Body of pancreas (tissue), 4 donors: Measurements from ENCODE around the gene COL4A2. TPM values are rescaled to one million over a fixed set of nuclear protein-coding genes. Genes with fewer than 3 reads are reported as not detected.
"Not testable (repeated sequence)": the region's sequence is repeated elsewhere in the genome, so short reads cannot be mapped to it uniquely, and the experiment has no call there.

Source experiments
- ATAC-seq: fragments of 150-250 bp; one replicate; pipeline ENCODE4 v1.9.1; 2016
- DNase-seq, 4 donors: peaks; one replicate each; pipeline ENCODE4 v3.0.0-alpha.2; 2019
- H3K27ac ChIP-seq, 4 donors: fragments of 200-600 bp; sonication (generic); 1 replicate in 3 of 4; 2 replicates in 1 of 4; pipeline versions ENCODE4 v1.5.1 to v1.6.1; 2016 to 2019; ENCODE audit warnings: mild to moderate bottlenecking in 1 of 4, mixed read lengths in 1 of 4, moderate library complexity in 1 of 4
- H3K27me3 ChIP-seq, 2 donors: fragments of 200-600 bp; sonication (generic); one replicate each; pipeline ENCODE4 v1.6.0; 2016; ENCODE audit warnings: mild to moderate bottlenecking in 1 of 2
- H3K36me3 ChIP-seq, 2 donors: fragments of 200-600 bp; sonication (generic); replicated peaks in 1 of 2; 2 replicates each; pipeline ENCODE4 v1.5.1; 2016; ENCODE audit warnings: low read depth in 2 of 2; ENCODE audit not compliant: insufficient read depth in 1 of 2
- H3K4me1 ChIP-seq: fragments of 200-600 bp; sonication (generic); one replicate; pipeline ENCODE4 v1.6.0; 2016
- H3K4me3 ChIP-seq, 2 donors: fragments of 200-600 bp; sonication (generic); 1 replicate in 1 of 2; 2 replicates in 1 of 2; pipeline ENCODE4 v1.5.1; 2016 to 2019
- H3K9me3 ChIP-seq, 3 donors: fragments of 200-600 bp; sonication (generic); 1 replicate in 2 of 3; 2 replicates in 1 of 3; pipeline ENCODE4 v1.5.1; 2016
- CTCF ChIP-seq, 7 experiments: fragments of 450-650 bp in 4 of 7; fragments of 200-600 bp in 3 of 7; sonication (generic) in 3 of 7; IDR thresholded peaks; one replicate each; pipeline ENCODE4 v1.5.1; 2016 to 2019; ENCODE audit warnings: antibody characterized with exemption in 7 of 7
- POLR2A ChIP-seq, 3 donors: fragments of 450-650 bp; IDR thresholded peaks; one replicate each; pipeline ENCODE4 v1.6.1; 2016; ENCODE audit warnings: antibody characterized with exemption in 3 of 3, mild to moderate bottlenecking in 2 of 3
- WGBS, 2 donors: methylation state at CpG; one replicate each; pipeline ENCODE4 v1.1.5; 2017; 5-methylcytosine and 5-hydroxymethylcytosine counted together
- intact Hi-C: fragments of 100-400 bp; cut with DNase I; formaldehyde crosslinking; loops from one replicate; pipeline ENCODE4 v1.15.1; 2023
- total RNA-seq, 2 donors: library from RNA; depleted of rRNA; stranded (reverse); fragments of >200 nt; gene quantifications; one replicate each; pipeline ENCODE4 v1.1.0, GENCODE V29; 2016

Gene COL4A2
- total RNA-seq, 2 donors from 2014 or later: 69.3 to 230 TPM

GRCh38 chr13:110497003-110497402, 189.9 kb downstream of the COL4A2 start:
- WGBS, 2 donors: 93 to 100% methylated on average over 2 of the region's 2 CpGs
- no peaks in the 10 kb centered on the region for H3K9me3 ChIP-seq
- H3K4me3 ChIP-seq: no peak overlapping the region
- intact Hi-C loops: no loop called here
- H3K36me3 ChIP-seq: no peaks in the 10 kb centered on the region
- TF ChIP-seq CTCF (IDR thresholded peaks at IDR 0.05) (no peak), POLR2A (IDR thresholded peaks at IDR 0.05) (no peak)
- no peak overlapping the region for H3K27ac ChIP-seq
- H3K27me3 ChIP-seq: no peaks in the 10 kb centered on the region
- no peaks in the 10 kb centered on the region for H3K4me1 ChIP-seq
- DNase-seq (no peak), ATAC-seq (no peak)

- H3K4me1 ChIP-seq, H3K27ac ChIP-seq, ATAC-seq, H3K9me3 ChIP-seq, H3K27me3 ChIP-seq, H3K36me3 ChIP-seq, DNase-seq, H3K4me3 ChIP-seq, intact Hi-C loops: not testable (repeated sequence)
- WGBS, 2 donors: 69 to 95% methylated on average over 3 of the region's 3 CpGs
Observed at GRCh38 chr13:110497896-110498295, 190.8 kb downstream of the COL4A2 start.

- Histone ChIP-seq H3K27ac (no peak overlapping the region), H3K27me3 (no peaks in the 10 kb centered on the region), H3K4me3 (no peak overlapping the region), H3K36me3 (no peaks in the 10 kb centered on the region), H3K9me3 (no peaks in the 10 kb centered on the region), H3K4me1 (no peaks in the 10 kb centered on the region)
- intact Hi-C loops: no loop called here
- DNase-seq (no peak), ATAC-seq (no peak)
- TF ChIP-seq CTCF (IDR thresholded peaks at IDR 0.05) (no peak), POLR2A (IDR thresholded peaks at IDR 0.05) (no peak)
- 70 to 77% methylated on average over 5 of the region's 5 CpGs for WGBS, 2 donors
Observed at GRCh38 chr13:110498327-110498726, 191.2 kb downstream of the COL4A2 start.

- WGBS, 2 donors: 89 to 90% methylated on average over 10 of the region's 10 CpGs
- H3K27ac ChIP-seq: no peak overlapping the region
- no peaks in the 10 kb centered on the region for H3K9me3 ChIP-seq
- no peaks in the 10 kb centered on the region for H3K27me3 ChIP-seq
- DNase-seq (no peak), ATAC-seq (no peak)
- no peak for TF ChIP-seq POLR2A (IDR thresholded peaks at IDR 0.05)
- no peak for TF ChIP-seq CTCF (IDR thresholded peaks at IDR 0.05)
- H3K36me3 ChIP-seq: no peaks in the 10 kb centered on the region
- intact Hi-C loops: no loop called here
- H3K4me3 ChIP-seq: no peak overlapping the region
- no peaks in the 10 kb centered on the region for H3K4me1 ChIP-seq
Observed at GRCh38 chr13:110498765-110499164, 191.7 kb downstream of the COL4A2 start.

GRCh38 chr13:110499621-110500281, 192.7 kb downstream of the COL4A2 start:
- intact Hi-C loops: no loop called here
- DNase-seq: no peak
- WGBS, 2 donors: 90 to 93% methylated on average over 10 of the region's 10 CpGs
- no peak overlapping the region for H3K27ac ChIP-seq
- H3K36me3 ChIP-seq: no peaks in the 10 kb centered on the region
- no peaks in the 10 kb centered on the region for H3K9me3 ChIP-seq
- H3K4me1 ChIP-seq: no peaks in the 10 kb centered on the region
- H3K4me3 ChIP-seq: no peak overlapping the region
- no peak for TF ChIP-seq CTCF (IDR thresholded peaks at IDR 0.05)
- no peaks in the 10 kb centered on the region for H3K27me3 ChIP-seq
- ATAC-seq: no peak
